ENCODE data around the gene TLE1. TPM values are rescaled to one million over a fixed set of nuclear protein-coding genes. Genes with fewer than 3 reads are reported as not detected.

The TLE1 gene
- total RNA-seq, 1 donor from 2014 or later: 75.1 TPM

DNA sequence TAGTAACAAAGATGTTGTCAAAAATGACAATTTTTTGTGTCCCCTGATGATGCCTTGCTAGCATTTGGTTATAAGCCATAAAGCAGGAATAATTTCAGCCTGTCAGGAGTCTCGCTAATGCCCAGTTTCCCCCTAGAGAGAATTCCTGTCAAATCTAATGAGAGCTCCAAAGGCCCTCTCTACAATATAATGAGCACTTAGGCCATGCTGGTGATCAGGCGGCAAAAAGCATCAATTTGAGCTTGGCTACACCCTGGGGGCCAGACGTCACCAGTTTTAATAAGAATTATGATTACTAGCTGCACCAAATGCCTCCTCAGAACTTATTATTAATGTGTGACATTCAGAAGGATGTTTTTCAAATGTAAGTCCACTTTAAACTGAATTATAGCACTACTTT, 6.1 kb downstream of the TLE1 start:
- no peak for DNase-seq (ENCODE audit: extremely low spot score in 2 of 2)
- peak overlapping the region in 1 of 2 donors; percentile 6 for H3K4me3 ChIP-seq
- peaks cover 71% of the 10 kb centered on the region for H3K4me1 ChIP-seq
- intact Hi-C loops (cut with DNase I): loop anchor here (10.0 kb wide), 3 partner anchors 88 to 162 kb away; no protein-coding TSS in a partner anchor
- TF ChIP-seq CTCF (IDR thresholded peaks at IDR 0.05): no peak
- TF ChIP-seq POLR2AphosphoS5 (IDR thresholded peaks at IDR 0.05; ENCODE audit: insufficient read depth in 1 of 2, low read depth in 1 of 2): no peak
- TF ChIP-seq POLR2A (IDR thresholded peaks at IDR 0.05): no peak
- peaks cover 0 to 8% of the 10 kb centered on the region in 2 donors for H3K36me3 ChIP-seq
- no peaks in the 10 kb centered on the region for H3K9me3 ChIP-seq
- H3K27ac ChIP-seq: no peak overlapping the region
- H3K27me3 ChIP-seq: no peaks in the 10 kb centered on the region

DNA sequence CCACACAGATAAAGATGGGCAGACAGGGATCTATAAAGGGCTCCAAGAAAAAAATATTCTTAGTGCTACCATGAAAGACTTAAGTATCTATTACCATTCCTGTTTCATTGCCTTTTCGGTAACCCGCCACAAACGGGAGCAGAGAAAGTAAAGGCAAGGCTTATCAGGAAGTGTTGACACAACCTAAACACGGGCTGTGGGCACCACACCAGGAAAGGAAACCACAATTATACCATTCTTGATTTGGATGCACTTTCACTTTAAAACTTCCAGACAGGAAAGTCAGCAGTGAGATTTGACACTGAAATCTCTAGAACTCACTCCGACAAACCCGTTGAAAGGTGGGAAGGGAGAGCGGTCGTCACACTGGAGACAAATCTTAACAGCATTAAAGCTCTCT, 6.5 kb downstream of the TLE1 start:
- Histone ChIP-seq H3K4me1 (peaks cover 71% of the 10 kb centered on the region), H3K36me3 (peaks cover 0 to 8% of the 10 kb centered on the region in 2 donors), H3K4me3 (peak overlapping the region in 1 of 2 donors; percentile 6), H3K27me3 (no peaks in the 10 kb centered on the region), H3K9me3 (no peaks in the 10 kb centered on the region), H3K27ac (no peak overlapping the region)
- no peak for DNase-seq (ENCODE audit: extremely low spot score in 2 of 2)
- intact Hi-C loops (cut with DNase I): loop anchor here (10.0 kb wide), 3 partner anchors 88 to 162 kb away; no protein-coding TSS in a partner anchor
- TF ChIP-seq CTCF (IDR thresholded peaks at IDR 0.05) (no peak), POLR2AphosphoS5 (IDR thresholded peaks at IDR 0.05; ENCODE audit: insufficient read depth in 1 of 2, low read depth in 1 of 2) (no peak), POLR2A (IDR thresholded peaks at IDR 0.05) (no peak)

GRCh38 chr9:81682177-81682576, 7.2 kb downstream of the TLE1 start:
- Histone ChIP-seq H3K27ac (no peak overlapping the region), H3K4me3 (no peak overlapping the region), H3K27me3 (no peaks in the 10 kb centered on the region), H3K36me3 (peaks cover 0 to 8% of the 10 kb centered on the region in 2 donors), H3K4me1 (peaks cover 71% of the 10 kb centered on the region), H3K9me3 (no peaks in the 10 kb centered on the region)
- intact Hi-C loops (cut with DNase I): loop anchor here (10.0 kb wide), 3 partner anchors 87 to 163 kb away; no protein-coding TSS in a partner anchor
- TF ChIP-seq POLR2AphosphoS5 (IDR thresholded peaks at IDR 0.05; ENCODE audit: insufficient read depth in 1 of 2, low read depth in 1 of 2): no peak
- no peak for TF ChIP-seq POLR2A (IDR thresholded peaks at IDR 0.05)
- no peak for TF ChIP-seq CTCF (IDR thresholded peaks at IDR 0.05)
- no peak for DNase-seq (ENCODE audit: extremely low spot score in 2 of 2)

DNA sequence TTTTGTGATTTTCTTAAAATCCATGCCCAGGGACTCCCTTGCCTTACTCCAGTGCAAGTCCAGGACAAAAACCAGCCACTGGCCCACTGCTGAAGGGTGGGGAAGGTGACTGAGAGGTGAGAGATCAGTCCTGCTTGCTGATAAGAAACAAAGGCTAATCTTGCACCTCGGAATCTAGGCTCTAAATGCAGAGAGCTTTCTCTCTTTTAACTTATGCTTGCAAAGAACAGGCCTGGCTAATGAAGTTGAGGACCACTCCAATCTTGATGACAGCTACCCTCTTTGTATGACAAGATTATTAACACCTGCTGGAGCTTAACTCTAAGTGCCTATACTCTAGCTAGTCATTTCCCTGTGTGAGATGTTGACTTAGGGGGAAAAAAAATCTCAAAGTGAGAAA, 8.8 kb downstream of the TLE1 start:
- H3K27ac ChIP-seq: no peak overlapping the region
- intact Hi-C loops (cut with DNase I): loop anchor here (10.0 kb wide), 3 partner anchors 86 to 164 kb away; no protein-coding TSS in a partner anchor
- no peaks in the 10 kb centered on the region for H3K9me3 ChIP-seq
- H3K4me3 ChIP-seq: no peak overlapping the region
- H3K36me3 ChIP-seq: peaks cover 0 to 8% of the 10 kb centered on the region in 2 donors
- no peaks in the 10 kb centered on the region for H3K27me3 ChIP-seq
- peaks cover 65% of the 10 kb centered on the region for H3K4me1 ChIP-seq
- no peak for TF ChIP-seq POLR2A (IDR thresholded peaks at IDR 0.05)
- TF ChIP-seq POLR2AphosphoS5 (IDR thresholded peaks at IDR 0.05; ENCODE audit: insufficient read depth in 1 of 2, low read depth in 1 of 2): no peak
- no peak for TF ChIP-seq CTCF (IDR thresholded peaks at IDR 0.05)
- no peak for DNase-seq (ENCODE audit: extremely low spot score in 2 of 2)

GRCh38 chr9:81680006-81680405, 9.3 kb downstream of the TLE1 start:
- no peaks in the 10 kb centered on the region for H3K27me3 ChIP-seq
- H3K27ac ChIP-seq: no peak overlapping the region
- no peak for DNase-seq (ENCODE audit: extremely low spot score in 2 of 2)
- H3K4me1 ChIP-seq: peaks cover 60% of the 10 kb centered on the region
- H3K9me3 ChIP-seq: no peaks in the 10 kb centered on the region
- H3K36me3 ChIP-seq: peaks cover 0 to 8% of the 10 kb centered on the region in 2 donors
- intact Hi-C loops (cut with DNase I): loop anchor here (10.0 kb wide), 3 partner anchors 85 to 165 kb away; no protein-coding TSS in a partner anchor
- TF ChIP-seq POLR2AphosphoS5 (IDR thresholded peaks at IDR 0.05; ENCODE audit: insufficient read depth in 1 of 2, low read depth in 1 of 2) (no peak), CTCF (IDR thresholded peaks at IDR 0.05) (no peak), POLR2A (IDR thresholded peaks at IDR 0.05) (no peak)
- H3K4me3 ChIP-seq: no peak overlapping the region
